ENCODE data around the gene C4orf50.

Gene C4orf50

GRCh38 chr4:5942947-5943346 is 75.3 kb downstream of the C4orf50 start:
- DNase-seq (ENCODE audit: low spot score): no peak

- DNase-seq (ENCODE audit: low spot score): no peak
Observed at GRCh38 chr4:5941601-5942000, 76.6 kb downstream of the C4orf50 start.

GRCh38 chr4:5940470-5941203 is 77.6 kb downstream of the C4orf50 start:
- DNase-seq (ENCODE audit: low spot score): no peak

- DNase-seq (ENCODE audit: low spot score): no peak
Observed at GRCh38 chr4:5933996-5934831, 84.0 kb downstream of the C4orf50 start.

- no peak for DNase-seq (ENCODE audit: low spot score)
Observed at GRCh38 chr4:5933116-5933515, 85.1 kb downstream of the C4orf50 start.

- no peak for DNase-seq (ENCODE audit: low spot score)
Observed at GRCh38 chr4:5932035-5932568, 86.1 kb downstream of the C4orf50 start.

- DNase-seq (ENCODE audit: low spot score): no peak
Observed at GRCh38 chr4:5931526-5931925, 86.7 kb downstream of the C4orf50 start.

GRCh38 chr4:5930876-5931275 is 87.4 kb downstream of the C4orf50 start:
- no peak for DNase-seq (ENCODE audit: low spot score)

- no peak for DNase-seq (ENCODE audit: low spot score)
Observed at GRCh38 chr4:5930456-5930855, 87.8 kb downstream of the C4orf50 start.

- DNase-seq (ENCODE audit: low spot score): no peak
Observed at GRCh38 chr4:5928844-5929420, 89.3 kb downstream of the C4orf50 start.

GRCh38 chr4:5928274-5928673 is 90.0 kb downstream of the C4orf50 start:
- DNase-seq (ENCODE audit: low spot score): no peak

- DNase-seq (ENCODE audit: low spot score): no peak
Observed at GRCh38 chr4:5927747-5928146, 90.5 kb downstream of the C4orf50 start.

- DNase-seq (ENCODE audit: low spot score): no peak
Observed at GRCh38 chr4:5927116-5927515, 91.1 kb downstream of the C4orf50 start.

GRCh38 chr4:5926598-5926997 is 91.6 kb downstream of the C4orf50 start:
- no peak for DNase-seq (ENCODE audit: low spot score)

- no peak for DNase-seq (ENCODE audit: low spot score)
Observed at GRCh38 chr4:5925419-5926200, 92.6 kb downstream of the C4orf50 start.

- no peak for DNase-seq (ENCODE audit: low spot score)
Observed at GRCh38 chr4:5924461-5925125, 93.6 kb downstream of the C4orf50 start.

- no peak for DNase-seq (ENCODE audit: low spot score)
Observed at GRCh38 chr4:5923376-5923775, 94.9 kb downstream of the C4orf50 start.

GRCh38 chr4:5922556-5922955 is 95.7 kb downstream of the C4orf50 start:
- no peak for DNase-seq (ENCODE audit: low spot score)

GRCh38 chr4:5921981-5922380 is 96.2 kb downstream of the C4orf50 start:
- no peak for DNase-seq (ENCODE audit: low spot score)

GRCh38 chr4:5921101-5921980 is 96.9 kb downstream of the C4orf50 start:
- DNase-seq (ENCODE audit: low spot score): no peak

All from hematopoietic multipotent progenitor cell treated with erythropoietin and hydrocortisone succinate and interleukin-3 and kit ligand, for 17 days (in vitro differentiated cells).